ENCODE results near the gene SEMA4D.
A peak's percentile ranks its signal among the peaks of the same experiment; 100 is the strongest.

Gene SEMA4D

DNA sequence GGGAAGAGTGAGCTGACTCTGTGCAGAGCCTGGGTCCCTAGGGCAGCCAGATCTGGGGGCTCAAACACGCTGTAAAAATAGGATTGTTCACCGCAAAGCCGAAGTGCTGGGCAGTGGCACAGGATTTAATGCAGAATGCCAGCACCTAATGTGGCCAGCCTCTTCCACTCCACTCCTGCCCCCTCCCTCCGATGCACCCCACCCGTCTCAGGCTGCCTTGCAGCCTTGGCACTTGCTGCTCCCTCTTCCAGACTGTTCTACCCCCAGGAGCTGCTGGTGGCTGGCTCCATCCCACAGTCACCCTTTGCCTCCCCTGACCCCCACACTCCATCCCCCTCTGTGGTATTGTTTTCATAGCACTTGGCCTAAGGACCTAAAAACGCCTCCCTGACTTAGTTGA is 86.2 kb downstream of the SEMA4D start:
- DNase-seq (ENCODE audit: low spot score): no peak

DNA sequence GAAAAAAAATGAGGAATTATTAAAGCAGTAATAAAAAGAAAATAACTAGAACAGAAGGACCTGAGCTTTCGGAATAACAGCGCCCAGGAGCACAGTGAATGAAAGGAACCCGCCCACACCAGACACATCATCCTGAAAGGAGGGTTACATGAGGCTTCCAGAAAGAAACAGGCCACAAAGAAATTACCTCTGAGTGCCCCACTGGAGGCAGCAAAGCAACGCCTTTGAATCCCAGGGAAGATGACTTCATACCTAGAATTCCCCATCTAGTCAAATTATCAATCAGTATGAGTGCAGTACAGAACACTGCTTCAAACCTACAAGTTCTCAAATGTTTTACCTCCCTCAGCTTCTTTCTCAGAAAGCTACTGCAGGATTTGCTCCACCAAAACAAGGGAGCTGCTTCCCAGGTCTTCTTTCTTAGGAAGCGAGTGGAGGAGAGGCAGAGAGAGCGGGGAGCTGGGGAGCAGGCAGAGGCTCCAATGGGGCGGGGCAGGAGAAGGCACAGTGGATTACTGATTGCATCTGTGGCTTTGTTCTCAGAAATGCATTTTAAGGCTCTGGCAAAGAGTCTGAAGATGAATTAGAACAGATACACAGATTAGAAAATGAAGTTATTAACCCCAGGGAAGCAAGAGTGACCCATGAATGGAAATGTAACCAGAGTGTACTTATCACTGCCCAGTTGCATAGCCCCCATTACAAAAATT is 87.1 kb downstream of the SEMA4D start:
- DNase-seq (ENCODE audit: low spot score): peak; percentile 32

DNA sequence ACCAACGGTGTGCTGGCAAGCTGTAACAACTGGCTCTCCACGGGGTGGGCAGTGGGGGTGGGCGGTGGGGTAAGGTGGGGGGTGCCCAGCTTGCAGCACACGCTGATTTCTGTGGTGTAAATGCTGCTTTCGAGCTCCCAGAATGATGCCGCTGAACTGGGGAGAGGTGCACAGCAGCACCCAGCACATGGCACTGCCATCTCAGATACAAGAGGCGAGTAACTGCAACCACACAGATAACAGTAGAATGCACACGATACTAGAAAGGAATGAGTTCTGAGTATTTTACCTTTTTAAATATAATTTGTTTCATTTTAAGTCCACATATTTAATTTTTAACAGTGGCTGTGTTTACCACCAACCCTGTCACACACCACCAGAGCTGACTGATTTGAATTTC is 87.9 kb downstream of the SEMA4D start:
- DNase-seq (ENCODE audit: low spot score): no peak

DNA sequence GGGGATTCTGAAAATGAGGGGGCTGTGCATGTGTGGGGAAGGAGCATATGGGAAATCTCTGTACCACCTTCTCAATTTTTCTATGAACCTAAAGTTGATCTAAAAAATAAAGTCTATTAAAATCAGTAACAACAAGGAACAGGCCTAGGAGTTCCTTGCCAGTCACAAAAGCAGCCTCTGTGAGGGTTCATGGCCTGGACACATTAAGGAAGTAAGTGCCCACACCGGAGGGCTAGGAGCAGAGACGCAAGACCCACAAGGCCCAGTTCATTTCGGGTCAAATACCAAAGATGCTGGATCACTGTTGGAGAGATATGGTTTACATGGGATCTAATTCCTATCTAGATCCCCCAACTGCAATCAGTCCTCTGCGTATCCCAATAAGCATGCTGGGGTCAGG is 88.4 kb downstream of the SEMA4D start:
- no peak for DNase-seq (ENCODE audit: low spot score)

DNA sequence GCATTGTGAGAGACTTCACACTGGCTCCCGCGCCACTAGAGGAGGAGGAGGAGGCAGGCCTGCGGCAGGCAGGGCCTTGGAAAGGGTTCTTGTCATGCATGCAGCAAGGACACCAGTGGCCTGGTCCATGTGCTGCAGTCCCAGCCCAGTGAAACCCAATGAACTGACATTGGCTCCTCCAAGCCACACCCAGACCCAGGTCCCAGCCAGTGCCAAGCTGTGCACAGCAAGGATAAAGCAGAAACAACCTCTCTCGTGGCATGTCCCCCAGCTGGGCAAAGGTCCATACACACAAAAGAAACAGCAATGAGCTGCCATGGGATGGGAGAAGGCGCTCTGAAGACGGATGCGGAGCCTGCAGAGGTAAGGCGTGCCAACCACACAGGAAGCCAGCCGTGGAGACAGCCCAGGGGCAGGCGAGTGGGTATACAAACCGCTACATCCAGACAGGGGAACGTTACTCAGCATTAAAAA is 89.2 kb downstream of the SEMA4D start:
- peak; percentile 85 for DNase-seq (ENCODE audit: low spot score)

DNA sequence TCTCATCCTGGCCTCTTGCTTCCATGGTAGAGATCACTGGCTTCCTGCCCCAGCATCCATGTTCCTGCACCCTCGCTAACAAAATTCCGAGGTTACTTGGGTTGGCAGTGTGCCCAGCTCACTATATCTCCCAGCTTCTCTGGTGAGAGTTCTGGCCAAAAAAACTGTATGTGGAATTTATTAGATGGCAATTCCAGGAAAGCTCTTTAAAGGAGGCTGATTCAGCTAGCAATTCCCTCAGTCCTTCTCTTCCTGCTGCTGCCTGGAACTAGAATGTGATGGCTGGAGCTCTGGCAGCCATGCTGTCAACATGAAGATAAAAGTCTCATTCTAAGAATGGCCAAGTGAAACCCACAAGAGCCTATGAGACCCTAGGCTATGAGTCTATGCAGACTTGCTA is 90.8 kb downstream of the SEMA4D start:
- no peak for DNase-seq (ENCODE audit: low spot score)

DNA sequence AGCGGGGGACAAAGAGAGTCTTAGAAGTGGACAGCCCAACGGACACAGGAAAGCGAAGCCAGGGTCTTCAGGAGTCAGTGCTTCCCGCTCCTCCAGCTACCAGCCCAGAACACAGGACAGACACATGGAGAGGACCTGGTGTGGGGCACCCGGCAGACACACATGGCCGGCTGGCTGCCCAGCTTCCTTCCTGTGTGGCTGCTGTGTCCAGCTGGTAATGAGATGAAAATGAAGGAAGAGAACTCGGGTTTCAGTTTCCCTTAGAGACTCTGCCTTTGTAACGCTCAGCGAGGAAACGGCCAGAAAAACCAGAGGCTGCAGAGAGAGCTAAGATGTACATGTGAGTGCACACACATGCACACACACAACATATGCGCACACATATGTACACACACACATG is 92.1 kb downstream of the SEMA4D start:
- no peak for DNase-seq (ENCODE audit: low spot score)

DNA sequence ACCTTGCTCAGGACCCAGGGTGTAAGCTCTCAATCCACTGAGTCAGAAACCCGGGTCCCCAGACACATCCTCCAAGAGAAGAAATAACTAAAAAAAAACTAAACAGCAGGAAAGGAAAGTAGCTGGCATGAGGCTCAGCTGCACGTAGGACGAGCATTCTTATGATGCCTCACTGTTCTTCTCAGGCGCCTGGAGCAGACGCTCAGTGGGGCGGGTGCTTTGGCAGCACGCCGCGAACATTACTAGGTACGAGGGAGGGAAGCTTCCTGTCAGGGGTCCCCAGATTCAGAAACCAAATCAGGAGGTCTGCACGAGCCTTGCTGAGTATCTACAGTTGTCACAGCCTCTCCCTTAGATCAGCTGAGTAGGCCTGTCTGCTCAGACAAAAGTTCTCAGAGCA is 93.8 kb downstream of the SEMA4D start:
- DNase-seq (ENCODE audit: low spot score): no peak

DNA sequence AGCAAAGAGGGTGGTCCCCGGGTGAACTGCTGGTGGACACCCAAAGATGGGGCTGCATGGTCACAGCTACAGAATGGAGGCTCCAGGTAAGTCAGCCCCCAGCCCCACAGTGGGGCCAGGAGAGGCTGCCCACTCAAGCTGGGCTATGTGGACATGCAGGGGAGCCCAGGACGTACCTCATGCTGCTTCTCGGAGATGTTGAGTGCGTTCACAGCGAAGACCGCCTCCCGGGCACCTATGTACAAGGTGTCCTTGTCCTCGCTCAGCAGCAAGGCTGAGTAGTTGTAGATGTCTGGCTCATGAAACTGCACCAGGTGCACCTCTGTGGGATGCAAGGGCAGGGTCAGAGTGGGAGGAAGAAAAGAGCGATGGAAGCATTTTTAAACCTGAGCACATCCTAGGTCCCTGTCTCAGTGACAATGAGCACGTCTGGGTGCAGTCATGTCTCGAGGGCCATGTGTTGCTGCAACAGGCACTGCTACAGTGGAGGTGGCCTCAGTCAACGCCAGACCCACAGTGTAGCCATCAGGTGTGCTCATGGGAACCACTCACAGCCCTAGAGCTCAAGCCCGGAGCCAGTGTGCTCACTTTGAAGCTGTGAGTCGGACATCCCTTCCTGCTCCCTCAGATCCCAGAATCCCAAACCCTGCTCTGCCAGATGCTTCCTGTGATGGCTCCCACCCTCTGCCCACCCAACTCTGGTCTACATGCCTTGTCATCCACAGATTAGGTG is 95.1 kb downstream of the SEMA4D start:
- DNase-seq (ENCODE audit: low spot score): no peak

DNA sequence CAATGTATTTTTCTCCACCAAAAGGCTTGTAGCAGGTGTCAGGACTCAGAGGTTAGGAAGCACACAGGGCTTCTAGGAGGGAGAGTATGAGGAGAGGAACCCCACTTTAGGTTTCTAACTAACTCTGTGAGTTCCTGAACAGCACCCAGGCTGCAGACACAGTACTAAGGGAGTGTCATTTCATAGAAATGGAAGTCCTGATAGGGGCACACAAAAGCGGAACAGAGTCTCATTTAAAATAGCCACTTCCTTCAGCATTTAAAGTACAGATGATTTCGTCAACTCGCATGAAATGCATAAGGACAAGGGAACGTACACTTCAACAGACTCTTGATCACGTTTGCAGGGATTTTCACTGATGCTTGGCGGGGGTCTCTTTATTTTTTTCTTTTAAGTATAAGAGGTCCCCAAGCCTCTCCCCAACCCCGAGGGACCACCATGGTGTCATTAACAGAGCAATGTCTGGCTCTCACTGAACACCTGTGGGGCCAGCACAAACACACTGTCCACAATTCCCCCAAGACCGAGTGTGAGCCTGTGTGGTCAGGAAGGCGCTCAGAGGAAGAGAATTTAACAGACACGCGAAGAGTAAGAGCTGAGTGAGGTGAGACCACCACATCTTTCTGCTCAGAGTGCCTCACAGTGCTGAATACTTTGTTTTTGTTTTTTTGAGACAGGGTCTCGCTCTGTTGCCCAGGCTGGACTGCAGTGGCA is 97.4 kb downstream of the SEMA4D start:
- no peak for DNase-seq (ENCODE audit: low spot score)

DNA sequence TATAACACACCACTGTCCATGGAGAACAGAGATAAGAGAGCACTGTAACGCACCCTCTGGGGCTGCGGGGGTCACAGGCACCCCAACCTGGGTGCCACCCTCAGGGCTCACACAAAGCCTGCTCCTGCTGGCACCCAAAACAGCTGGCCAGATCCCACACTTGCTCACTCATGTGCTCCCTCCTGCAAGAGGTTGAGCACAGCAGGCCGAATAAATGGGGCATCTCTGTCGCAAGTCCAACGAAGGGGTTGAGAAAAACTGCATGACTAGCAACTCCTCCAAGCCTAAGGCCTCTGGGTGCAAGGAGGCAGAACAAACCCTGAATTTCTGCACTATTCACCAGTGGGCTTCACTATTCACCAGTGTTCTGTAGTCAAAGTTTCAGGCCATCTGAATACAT is 99.3 kb downstream of the SEMA4D start:
- no peak for DNase-seq (ENCODE audit: low spot score)

DNA sequence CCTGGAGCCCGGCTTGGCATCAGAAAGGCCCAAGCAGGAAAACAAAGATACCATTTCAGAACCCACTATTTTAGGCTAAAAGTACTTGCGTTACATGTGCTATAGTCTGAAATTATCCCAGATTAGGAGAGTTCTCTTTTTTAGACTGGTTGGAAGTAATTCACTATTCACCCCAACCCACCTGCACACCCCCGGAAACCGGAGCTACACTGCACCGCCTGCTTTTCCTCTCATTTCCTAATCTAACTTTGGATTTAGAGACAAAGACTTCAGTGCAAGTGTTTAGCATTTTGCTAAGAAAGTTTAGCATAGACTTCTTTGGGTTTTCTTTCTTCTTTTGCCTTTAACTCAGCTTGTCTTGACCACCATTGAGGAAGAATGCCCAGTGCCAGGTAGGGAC is 100.4 kb downstream of the SEMA4D start:
- DNase-seq (ENCODE audit: low spot score): no peak

DNA sequence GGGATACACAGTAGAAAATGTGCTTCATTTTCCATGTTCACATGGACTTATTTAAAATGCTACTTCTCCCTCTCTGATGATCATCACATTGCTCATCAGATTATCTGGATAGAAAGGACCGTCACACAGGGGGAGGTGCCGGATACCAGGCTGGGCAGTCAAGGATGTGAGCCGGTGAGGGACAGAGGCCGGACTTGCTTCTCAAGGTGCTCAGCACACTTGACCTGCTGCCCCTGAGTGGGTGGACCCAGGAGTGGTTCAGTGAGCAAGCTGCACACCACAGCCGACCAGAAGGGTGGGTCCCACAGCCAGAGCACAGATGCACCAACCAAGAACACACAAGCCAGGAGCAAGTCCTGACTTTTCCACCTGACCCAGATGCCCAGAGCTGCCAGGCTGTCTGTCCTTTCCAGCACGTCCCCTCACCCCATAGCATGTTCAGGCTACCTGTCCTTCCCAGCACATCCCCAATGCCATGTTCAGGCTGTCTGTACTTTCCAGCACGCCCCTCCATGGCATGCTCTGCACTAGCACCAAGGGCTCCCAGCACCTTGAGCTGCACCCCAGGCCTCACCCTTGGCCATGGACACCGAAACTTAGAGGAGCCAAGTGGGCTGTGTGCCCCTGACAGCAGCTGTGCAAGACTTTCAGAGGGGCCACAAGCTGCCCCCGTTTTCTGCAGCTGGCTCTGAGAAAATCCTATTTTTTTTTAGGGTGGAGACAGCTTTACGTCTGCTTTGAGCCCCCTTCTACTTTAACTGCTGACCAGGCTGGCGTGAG is 101.8 kb downstream of the SEMA4D start:
- DNase-seq (ENCODE audit: low spot score): no peak

DNA sequence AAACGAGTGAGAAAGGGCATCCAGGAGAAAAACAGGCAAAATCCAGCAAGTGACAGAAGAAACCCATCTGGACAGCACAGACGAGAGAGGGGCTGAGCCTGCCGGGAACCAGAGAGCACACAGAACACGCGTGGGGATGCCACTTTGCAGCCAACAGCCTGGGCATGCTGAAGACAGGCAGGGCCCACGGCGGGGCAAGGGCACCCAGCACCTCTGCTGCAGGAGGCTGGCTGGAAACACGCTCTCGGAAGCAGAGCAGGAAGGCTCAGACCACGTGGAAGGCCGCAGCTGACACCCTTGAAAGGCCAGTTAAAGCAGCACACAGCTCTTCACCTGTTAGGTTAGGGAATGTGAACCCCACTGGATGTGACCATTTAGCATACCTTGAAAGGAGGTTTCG is 103.5 kb downstream of the SEMA4D start:
- DNase-seq (ENCODE audit: low spot score): no peak

DNA sequence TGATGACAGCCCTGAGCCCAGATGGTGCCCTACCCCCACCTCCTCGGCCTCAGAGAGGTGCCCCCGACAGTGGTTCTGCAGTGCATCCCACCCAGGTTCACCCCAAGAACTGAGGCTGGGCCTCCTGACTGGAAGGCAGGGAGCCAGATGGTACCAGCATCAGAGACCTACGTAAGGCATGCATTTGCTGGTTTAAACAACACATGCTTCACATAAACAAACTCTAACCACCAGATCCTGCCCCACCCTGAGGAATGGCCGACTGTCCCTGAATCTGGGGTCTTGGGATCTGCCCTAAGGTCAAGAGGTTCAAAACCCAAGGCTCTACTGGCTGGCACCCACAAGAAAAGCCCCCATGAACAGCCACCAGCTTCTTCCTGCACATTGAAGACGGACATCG is 106.3 kb downstream of the SEMA4D start:
- DNase-seq (ENCODE audit: low spot score): no peak

DNA sequence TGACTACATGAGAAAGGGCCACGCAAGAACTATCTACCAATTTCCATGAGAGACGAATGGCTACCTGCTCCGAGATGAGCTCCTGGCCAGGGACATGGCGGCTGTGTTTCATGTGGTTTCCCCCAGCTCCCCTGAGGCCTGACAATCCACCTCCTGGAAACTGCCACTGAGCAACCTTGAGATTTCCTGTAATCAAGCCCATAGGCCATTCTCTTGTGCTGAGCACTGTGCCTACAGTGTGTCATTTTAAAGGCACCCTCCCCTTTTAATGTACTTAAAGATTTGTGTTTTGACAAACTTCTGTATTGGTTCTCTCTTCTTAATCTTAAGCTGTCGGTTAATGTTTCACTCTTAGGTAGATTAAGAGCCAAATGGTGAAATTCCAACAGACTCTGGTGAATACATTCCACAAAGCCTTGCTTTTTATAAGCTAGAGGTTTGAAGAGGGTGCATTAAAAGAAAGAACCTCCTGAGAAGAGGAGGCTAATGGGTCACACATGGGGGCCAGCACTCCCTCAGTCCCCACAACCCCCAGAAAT is 107.3 kb downstream of the SEMA4D start:
- no peak for DNase-seq (ENCODE audit: low spot score)

DNA sequence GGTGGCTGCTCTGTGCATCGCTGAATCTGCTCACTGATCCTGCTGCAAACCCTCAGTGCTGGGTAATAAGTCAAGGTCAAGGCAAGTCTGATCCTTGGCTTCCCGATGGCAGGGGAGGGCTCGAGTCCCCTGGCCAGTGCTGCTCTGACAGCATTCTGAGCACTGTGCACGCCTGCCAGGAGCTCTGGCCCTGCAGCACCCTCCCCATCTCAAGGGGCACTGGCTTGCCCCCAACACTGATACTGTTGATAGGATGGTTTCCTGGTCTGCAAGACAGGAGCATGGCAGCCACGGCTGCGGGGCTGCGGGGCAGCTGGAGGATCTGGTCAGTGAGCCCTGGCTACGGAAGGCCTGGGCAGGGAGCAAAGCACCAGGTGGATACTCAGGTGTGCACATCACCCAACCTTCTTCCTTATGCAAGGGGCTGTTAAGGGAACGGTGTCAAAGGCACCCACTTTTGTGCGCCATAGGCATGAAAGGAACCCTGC is 107.8 kb downstream of the SEMA4D start:
- DNase-seq (ENCODE audit: low spot score): no peak

DNA sequence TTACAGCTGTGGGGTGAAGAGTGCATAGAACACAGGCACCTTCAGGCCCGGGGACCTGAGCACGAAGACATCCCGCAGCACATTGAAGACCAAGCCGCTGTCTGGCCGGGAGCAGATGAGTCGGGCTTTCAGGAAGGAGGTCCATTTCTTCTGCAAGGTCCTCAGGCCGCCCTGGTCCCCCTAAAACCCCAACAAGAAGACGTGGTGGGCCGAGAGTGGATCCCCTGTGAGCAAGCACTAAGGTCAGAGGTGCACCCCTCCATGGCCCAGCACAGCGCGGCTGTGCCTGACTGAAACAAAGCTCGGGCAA is 109.1 kb downstream of the SEMA4D start:
- no peak for DNase-seq (ENCODE audit: low spot score)

DNA sequence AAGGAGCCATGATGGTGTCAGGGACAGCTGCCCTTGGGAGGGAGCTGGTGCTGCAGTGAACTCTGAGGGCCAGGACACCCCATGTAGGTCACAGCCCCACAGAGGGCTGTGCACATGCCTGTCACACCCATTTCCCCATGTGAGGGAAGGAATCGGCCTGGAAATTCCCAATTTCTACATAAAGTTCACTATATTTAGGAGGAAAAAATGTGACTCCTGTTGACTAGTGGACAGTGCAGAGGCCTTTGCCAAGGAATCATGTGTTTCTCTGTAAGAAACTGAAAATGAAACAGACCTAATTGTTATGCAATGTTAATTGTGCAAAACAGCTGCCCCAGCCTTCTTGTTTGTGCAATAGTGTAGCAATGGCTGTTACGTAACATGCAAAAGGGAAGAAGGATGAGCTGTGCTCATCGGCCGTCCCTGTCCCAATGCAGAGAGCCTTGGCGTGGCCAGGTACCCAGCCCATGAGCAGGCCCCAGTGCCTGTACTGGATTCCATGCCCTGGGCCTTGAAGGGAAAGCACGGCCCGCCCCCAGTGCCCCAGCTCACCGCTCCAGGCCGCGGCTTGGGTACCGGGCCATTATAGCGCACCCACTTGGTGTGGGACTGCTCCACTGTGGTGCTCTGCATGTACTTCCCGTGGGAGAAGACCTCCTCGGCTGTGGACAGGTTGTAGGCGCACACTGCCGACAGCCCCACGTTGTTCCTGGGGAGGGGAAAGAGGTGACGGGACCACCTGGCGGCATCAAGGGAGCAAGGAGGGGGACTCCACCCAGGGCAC is 109.6 kb downstream of the SEMA4D start:
- DNase-seq (ENCODE audit: low spot score): no peak

DNA sequence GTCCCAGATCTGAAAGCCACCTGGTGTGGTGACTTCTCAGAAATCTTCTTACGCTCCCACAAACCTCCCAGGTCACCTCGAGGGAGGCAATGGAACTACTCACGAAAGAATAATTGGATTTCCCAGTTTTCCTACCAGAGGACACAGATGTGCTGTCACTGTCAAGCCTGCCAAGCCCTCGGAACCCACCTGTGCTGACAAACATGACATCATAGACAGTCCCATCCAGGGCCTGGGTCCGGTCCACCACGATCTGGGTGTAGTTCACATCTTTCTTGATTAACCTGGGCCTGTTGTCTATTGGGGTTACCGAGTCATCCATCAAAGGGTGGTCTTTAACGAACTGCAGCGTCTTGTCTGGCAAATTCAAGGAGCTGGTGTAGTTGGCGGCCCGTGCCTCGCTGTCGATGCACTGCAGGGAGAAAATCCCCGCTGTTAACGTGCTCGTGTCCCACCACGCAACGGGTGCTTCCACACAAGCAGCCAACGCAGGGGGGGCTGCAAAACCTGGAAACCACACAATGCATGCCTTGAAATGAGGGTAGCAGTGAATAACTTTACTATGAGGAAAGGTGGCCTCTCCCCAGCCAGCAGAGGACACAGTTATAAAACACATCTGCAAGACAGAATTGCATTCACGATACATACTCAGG is 110.6 kb downstream of the SEMA4D start:
- no peak for DNase-seq (ENCODE audit: low spot score)

DNA sequence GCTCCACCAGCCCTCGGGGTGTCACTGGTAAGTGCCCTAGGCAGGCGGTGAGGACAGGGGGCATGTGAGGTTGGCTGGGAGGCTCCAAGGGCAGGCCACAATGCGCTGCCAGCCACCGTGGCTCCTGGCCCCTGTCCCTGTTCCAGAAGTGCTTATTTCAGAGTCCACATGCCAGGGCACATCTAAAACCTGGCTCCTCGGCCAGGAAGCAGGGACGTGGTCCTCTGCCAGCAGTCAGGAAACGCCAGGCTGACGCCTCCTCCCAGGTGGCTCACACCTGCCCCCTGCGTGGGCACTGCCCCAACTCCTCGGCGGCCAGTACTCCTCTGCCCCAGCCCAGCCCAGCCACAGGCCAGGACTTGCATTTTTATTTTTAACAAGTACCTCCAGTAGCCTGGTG is 111.1 kb downstream of the SEMA4D start:
- no peak for DNase-seq (ENCODE audit: low spot score)
